Parathyroid adenoma (tissue), 2 donors: ENCODE data around the gene COQ8B.
A peak's percentile ranks its signal among the peaks of the same experiment; 100 is the strongest.

Experiments
- H2AFZ ChIP-seq: fragments of 300-600 bp; sonication (generic); one replicate; pipeline ENCODE4 v1.7.0; 2017; ENCODE audit warnings: antibody characterized with exemption, mild to moderate bottlenecking
- H3K27ac ChIP-seq: fragments of 300-600 bp; sonication (generic); one replicate; pipeline ENCODE4 v1.7.0; 2017
- H3K27me3 ChIP-seq: fragments of 300-600 bp; sonication (generic); one replicate; pipeline ENCODE4 v1.7.0; 2017; ENCODE audit warnings: low read length; ENCODE audit not compliant: control insufficient read depth, insufficient read depth
- H3K36me3 ChIP-seq: fragments of 300-600 bp; sonication (generic); one replicate; pipeline ENCODE4 v1.7.0; 2017; ENCODE audit warnings: low read length; ENCODE audit not compliant: control insufficient read depth, insufficient read depth
- H3K4me1 ChIP-seq: fragments of 300-600 bp; sonication (generic); one replicate; pipeline ENCODE4 v1.7.0; 2017; ENCODE audit warnings: control low read depth
- H3K4me2 ChIP-seq: fragments of 300-600 bp; sonication (generic); one replicate; pipeline ENCODE4 v1.7.0; 2017; ENCODE audit warnings: low read length
- H3K4me3 ChIP-seq: fragments of 300-600 bp; sonication (generic); one replicate; pipeline ENCODE4 v1.7.0; 2017; ENCODE audit warnings: low read depth, low read length
- H3K79me2 ChIP-seq: fragments of 300-600 bp; sonication (generic); one replicate; pipeline ENCODE4 v1.7.0; 2017; ENCODE audit warnings: control low read depth
- H3K9ac ChIP-seq: fragments of 300-600 bp; sonication (generic); one replicate; pipeline ENCODE4 v1.7.0; 2017; ENCODE audit warnings: mild to moderate bottlenecking
- H3K9me3 ChIP-seq: fragments of 300-600 bp; sonication (generic); one replicate; pipeline ENCODE4 v1.7.0; 2017; ENCODE audit warnings: low read length; ENCODE audit not compliant: control insufficient read depth
- TF ChIP-seq, protein P1 (sequence below): fragments of 300-600 bp; sonication (generic); IDR thresholded peaks from one replicate; pipeline ENCODE4 v1.7.0; 2017; ENCODE audit warnings: antibody characterized with exemption, mild to moderate bottlenecking
- donor health status: primary hyperparathyroidism.

The COQ8B gene

GRCh38 chr19:40690693-40691420 is 25.8 kb downstream of the COQ8B start:
- peaks cover 3% of the 10 kb centered on the region for H3K4me1 ChIP-seq
- no peak overlapping the region for H3K9ac ChIP-seq
- H2AFZ ChIP-seq: peak overlapping the region; percentile 73
- TF ChIP-seq, protein P1, sequence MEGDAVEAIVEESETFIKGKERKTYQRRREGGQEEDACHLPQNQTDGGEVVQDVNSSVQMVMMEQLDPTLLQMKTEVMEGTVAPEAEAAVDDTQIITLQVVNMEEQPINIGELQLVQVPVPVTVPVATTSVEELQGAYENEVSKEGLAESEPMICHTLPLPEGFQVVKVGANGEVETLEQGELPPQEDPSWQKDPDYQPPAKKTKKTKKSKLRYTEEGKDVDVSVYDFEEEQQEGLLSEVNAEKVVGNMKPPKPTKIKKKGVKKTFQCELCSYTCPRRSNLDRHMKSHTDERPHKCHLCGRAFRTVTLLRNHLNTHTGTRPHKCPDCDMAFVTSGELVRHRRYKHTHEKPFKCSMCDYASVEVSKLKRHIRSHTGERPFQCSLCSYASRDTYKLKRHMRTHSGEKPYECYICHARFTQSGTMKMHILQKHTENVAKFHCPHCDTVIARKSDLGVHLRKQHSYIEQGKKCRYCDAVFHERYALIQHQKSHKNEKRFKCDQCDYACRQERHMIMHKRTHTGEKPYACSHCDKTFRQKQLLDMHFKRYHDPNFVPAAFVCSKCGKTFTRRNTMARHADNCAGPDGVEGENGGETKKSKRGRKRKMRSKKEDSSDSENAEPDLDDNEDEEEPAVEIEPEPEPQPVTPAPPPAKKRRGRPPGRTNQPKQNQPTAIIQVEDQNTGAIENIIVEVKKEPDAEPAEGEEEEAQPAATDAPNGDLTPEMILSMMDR: no peak
- peak overlapping the region; percentile 41 for H3K27ac ChIP-seq
- peak overlapping the region; percentile 61 for H3K4me2 ChIP-seq
- no peaks in the 10 kb centered on the region for H3K9me3 ChIP-seq
- H3K27me3 ChIP-seq: no peaks in the 10 kb centered on the region
- H3K79me2 ChIP-seq: no peaks in the 10 kb centered on the region
- no peaks in the 10 kb centered on the region for H3K36me3 ChIP-seq
- peak overlapping the region; percentile 38 for H3K4me3 ChIP-seq

GRCh38 chr19:40690050-40690692 is 26.5 kb downstream of the COQ8B start, which contains the start of gene NUMBL:
TSS of gene NUMBL (minus strand) at chr19:40690651. CDS start at chr19:40690483, 168 bp downstream.
- Histone ChIP-seq H3K27me3 (no peaks in the 10 kb centered on the region), H3K27ac (peak within 1 kb of the TSS; percentile 41), H3K9ac (no peak within 1 kb of the TSS), H3K4me2 (peak within 1 kb of the TSS; percentile 61), H2AFZ (peak within 1 kb of the TSS; percentile 73), H3K79me2 (no peaks in the 10 kb centered on the region), H3K4me3 (peak within 1 kb of the TSS; percentile 38), H3K4me1 (peaks cover 3% of the 10 kb centered on the region), H3K36me3 (no peaks in the 10 kb centered on the region), H3K9me3 (no peaks in the 10 kb centered on the region)
- TF ChIP-seq, protein P1: no peak

DNA sequence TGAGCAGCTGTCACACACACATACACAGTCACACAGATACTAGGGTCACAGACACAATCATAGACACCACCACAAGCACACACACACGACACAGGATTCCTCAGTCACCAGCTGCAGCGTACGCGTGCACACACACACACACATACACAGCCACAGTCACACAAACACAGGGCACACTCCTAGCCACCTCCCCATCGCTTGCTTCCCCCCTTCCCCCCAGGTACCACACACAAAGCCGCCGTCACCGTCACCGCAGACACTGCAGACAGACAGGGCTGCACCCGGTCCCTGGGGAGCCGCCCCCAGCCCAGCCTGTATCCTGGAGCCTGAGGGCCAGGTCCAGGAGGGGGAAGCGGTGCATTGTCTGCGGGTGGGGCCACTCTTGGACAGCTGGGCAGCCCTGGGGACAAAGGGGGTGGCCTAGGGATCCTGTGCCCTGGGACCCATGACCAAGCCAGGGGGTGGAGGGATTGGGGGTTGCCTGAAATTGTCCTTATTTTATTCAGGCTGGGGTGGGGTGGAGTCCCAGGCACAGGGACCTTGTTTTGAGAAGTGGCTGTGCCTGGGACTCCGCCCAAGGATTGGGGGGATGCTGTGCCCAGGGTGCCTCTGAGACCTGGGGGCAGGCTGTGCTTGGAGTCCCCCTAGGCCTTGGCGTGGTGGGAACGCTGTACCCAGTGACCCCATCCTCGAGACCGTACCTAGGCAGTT is 27.2 kb downstream of the COQ8B start:
- no peaks in the 10 kb centered on the region for H3K27me3 ChIP-seq
- no peaks in the 10 kb centered on the region for H3K79me2 ChIP-seq
- H3K4me2 ChIP-seq: no peak overlapping the region
- no peaks in the 10 kb centered on the region for H3K9me3 ChIP-seq
- no peak overlapping the region for H3K9ac ChIP-seq
- no peak overlapping the region for H3K27ac ChIP-seq
- TF ChIP-seq, protein P1: no peak
- H2AFZ ChIP-seq: no peak overlapping the region
- no peaks in the 10 kb centered on the region for H3K36me3 ChIP-seq
- peaks cover 3% of the 10 kb centered on the region for H3K4me1 ChIP-seq
- no peak overlapping the region for H3K4me3 ChIP-seq

DNA sequence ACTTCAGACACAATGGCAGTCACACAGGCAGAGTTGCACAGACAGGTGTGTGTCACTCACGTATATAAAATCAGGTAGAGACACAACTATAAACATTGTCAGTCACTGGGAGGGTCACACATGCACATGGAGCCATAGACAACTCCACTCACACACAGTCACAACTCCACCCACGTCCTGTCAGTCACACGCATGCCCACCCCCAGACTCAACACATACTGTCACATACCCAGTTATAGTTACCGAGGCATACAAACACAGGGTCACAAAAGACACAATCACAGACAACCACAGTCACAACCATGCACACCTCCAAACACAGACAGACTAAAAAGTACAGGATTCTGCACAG is 27.7 kb downstream of the COQ8B start:
- Histone ChIP-seq H3K4me2 (no peak overlapping the region), H3K9me3 (no peaks in the 10 kb centered on the region), H3K79me2 (no peaks in the 10 kb centered on the region), H3K36me3 (no peaks in the 10 kb centered on the region), H3K4me3 (no peak overlapping the region), H3K4me1 (peaks cover 3% of the 10 kb centered on the region), H3K27ac (no peak overlapping the region), H3K27me3 (no peaks in the 10 kb centered on the region), H3K9ac (no peak overlapping the region), H2AFZ (no peak overlapping the region)
- TF ChIP-seq, protein P1: no peak
